ENCODE data around the gene ANKLE1.

Gene ANKLE1

GRCh38 chr19:17305517-17306284 is 24.0 kb downstream of the ANKLE1 start, which contains the start of gene MRPL34:
Gene MRPL34, plus strand, starts transcription at chr19:17305872. Its CDS starts 21 bp downstream, at chr19:17305893.
- DNase-seq (ENCODE audit: low read depth in 2 of 2, low spot score in 1 of 2) = peak; percentile 79 to 91

GRCh38 chr19:17306285-17306714 is 24.6 kb downstream of the ANKLE1 start:
- DNase-seq (ENCODE audit: low read depth in 2 of 2, low spot score in 1 of 2) = no peak

- DNase-seq (ENCODE audit: low read depth in 2 of 2, low spot score in 1 of 2) = no peak
These were observed 26.2 kb downstream of the ANKLE1 start for GRCh38 chr19:17307876-17308377.

GRCh38 chr19:17309198-17309964 is 27.7 kb downstream of the ANKLE1 start, which contains the start of gene DDA1:
Gene DDA1, plus strand, starts transcription at chr19:17309563. Its CDS starts 92 bp downstream, at chr19:17309655.
- peak; percentile 98 for DNase-seq (ENCODE audit: low read depth in 2 of 2, low spot score in 1 of 2)

- no peak for DNase-seq (ENCODE audit: low read depth in 2 of 2, low spot score in 1 of 2)
These were observed 28.3 kb downstream of the ANKLE1 start for GRCh38 chr19:17309965-17310461.

GRCh38 chr19:17311455-17312188 is 29.9 kb downstream of the ANKLE1 start:
- DNase-seq (ENCODE audit: low read depth in 2 of 2, low spot score in 1 of 2) = no peak

GRCh38 chr19:17312189-17313113 is 30.8 kb downstream of the ANKLE1 start:
- DNase-seq (ENCODE audit: low read depth in 2 of 2, low spot score in 1 of 2) = no peak

- no peak for DNase-seq (ENCODE audit: low read depth in 2 of 2, low spot score in 1 of 2)
These were observed 32.4 kb downstream of the ANKLE1 start for GRCh38 chr19:17314007-17314593.

- no peak for DNase-seq (ENCODE audit: low read depth in 2 of 2, low spot score in 1 of 2)
These were observed 37.3 kb downstream of the ANKLE1 start for GRCh38 chr19:17318966-17319365.

- DNase-seq (ENCODE audit: low read depth in 2 of 2, low spot score in 1 of 2) = no peak
These were observed 38.0 kb downstream of the ANKLE1 start for GRCh38 chr19:17319473-17320238.

- no peak for DNase-seq (ENCODE audit: low read depth in 2 of 2, low spot score in 1 of 2)
These were observed 38.7 kb downstream of the ANKLE1 start for GRCh38 chr19:17320435-17320834.

- DNase-seq (ENCODE audit: low read depth in 2 of 2, low spot score in 1 of 2) = no peak
These were observed 40.2 kb downstream of the ANKLE1 start for GRCh38 chr19:17321655-17322489.

- DNase-seq (ENCODE audit: low read depth in 2 of 2, low spot score in 1 of 2) = no peak
These were observed 41.2 kb downstream of the ANKLE1 start for GRCh38 chr19:17322854-17323253.

GRCh38 chr19:17323300-17323963 is 41.7 kb downstream of the ANKLE1 start:
- no peak for DNase-seq (ENCODE audit: low read depth in 2 of 2, low spot score in 1 of 2)

- no peak for DNase-seq (ENCODE audit: low read depth in 2 of 2, low spot score in 1 of 2)
These were observed 42.2 kb downstream of the ANKLE1 start for GRCh38 chr19:17323964-17324332.

GRCh38 chr19:17324357-17325114 is 42.8 kb downstream of the ANKLE1 start:
- DNase-seq (ENCODE audit: low read depth in 2 of 2, low spot score in 1 of 2) = no peak

- DNase-seq (ENCODE audit: low read depth in 2 of 2, low spot score in 1 of 2) = no peak
These were observed 43.4 kb downstream of the ANKLE1 start for GRCh38 chr19:17325133-17325532.
